ENCODE results near the gene ATG101. TPM values are rescaled to one million over a fixed set of nuclear protein-coding genes. Genes with fewer than 3 reads are reported as not detected.
A peak's percentile ranks its signal among the peaks of the same experiment; 100 is the strongest.

ATG101 gene
- total RNA-seq, 4 donors from 2014 or later, result 33.6 to 65.5 (median 52.6) TPM

DNA sequence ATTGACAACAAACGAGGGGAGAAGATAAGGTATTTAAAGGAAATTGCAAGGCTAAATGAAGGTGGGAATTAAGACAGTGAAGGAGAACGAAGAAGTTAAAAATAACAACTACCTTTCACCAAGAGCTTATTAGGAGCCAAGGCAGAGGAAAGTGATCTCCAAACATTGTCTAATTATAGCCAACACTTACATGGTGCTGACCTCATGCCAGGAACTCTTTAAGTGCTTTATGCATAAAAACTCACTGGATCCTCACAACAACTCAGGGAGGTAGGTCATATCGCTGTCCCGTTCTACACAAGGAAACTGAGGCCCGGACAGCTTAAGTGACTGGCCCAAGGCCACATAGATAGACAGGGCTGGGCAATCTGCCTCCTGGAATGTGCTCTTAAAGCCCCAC is 43.5 kb upstream of the ATG101 start:
- no peak for ATAC-seq (ENCODE audit: low FRiP score)

DNA sequence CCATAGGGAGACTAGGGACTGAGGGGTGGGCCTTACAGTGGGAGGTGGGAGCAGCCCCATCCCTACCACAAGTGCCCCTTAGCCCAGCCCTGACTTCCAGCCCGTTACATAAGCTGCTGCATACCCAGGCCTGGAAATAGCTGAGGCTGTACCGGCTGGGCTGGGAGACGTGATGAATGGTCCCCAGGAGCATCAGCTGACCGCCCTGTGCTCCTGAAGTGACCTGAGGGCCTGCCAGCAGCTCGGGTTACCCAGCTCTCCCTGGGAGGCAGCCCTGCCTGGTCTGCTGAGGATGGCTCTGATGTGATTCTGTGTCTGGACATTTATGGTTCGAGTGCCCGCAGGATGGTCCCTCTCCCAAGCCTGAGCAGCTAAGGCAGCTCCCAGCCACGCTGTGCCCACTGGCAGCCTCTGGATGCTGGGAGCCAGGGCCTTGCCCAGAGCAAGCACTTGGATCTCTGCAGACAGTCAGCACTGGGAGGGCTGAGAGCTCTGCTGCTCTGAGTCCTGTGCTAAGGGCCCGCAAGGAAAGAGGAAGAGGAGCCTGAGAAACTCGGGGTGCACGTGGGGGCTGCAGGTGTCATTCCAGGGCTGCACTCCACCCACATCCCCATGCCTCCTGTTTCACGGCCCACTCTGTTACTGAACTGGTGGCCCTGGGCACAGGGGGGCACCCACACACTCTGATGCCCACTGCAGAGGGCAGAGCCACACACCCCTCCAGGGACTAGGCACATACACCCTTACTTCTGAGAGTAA is 42.5 kb upstream of the ATG101 start:
- DNase-seq (ENCODE audit: low spot score), result no peak
- no peak for ATAC-seq (ENCODE audit: low FRiP score)
- TF ChIP-seq, protein P1, sequence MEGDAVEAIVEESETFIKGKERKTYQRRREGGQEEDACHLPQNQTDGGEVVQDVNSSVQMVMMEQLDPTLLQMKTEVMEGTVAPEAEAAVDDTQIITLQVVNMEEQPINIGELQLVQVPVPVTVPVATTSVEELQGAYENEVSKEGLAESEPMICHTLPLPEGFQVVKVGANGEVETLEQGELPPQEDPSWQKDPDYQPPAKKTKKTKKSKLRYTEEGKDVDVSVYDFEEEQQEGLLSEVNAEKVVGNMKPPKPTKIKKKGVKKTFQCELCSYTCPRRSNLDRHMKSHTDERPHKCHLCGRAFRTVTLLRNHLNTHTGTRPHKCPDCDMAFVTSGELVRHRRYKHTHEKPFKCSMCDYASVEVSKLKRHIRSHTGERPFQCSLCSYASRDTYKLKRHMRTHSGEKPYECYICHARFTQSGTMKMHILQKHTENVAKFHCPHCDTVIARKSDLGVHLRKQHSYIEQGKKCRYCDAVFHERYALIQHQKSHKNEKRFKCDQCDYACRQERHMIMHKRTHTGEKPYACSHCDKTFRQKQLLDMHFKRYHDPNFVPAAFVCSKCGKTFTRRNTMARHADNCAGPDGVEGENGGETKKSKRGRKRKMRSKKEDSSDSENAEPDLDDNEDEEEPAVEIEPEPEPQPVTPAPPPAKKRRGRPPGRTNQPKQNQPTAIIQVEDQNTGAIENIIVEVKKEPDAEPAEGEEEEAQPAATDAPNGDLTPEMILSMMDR (IDR thresholded peaks at IDR 0.05), result no peak

More for the DNA sequence above, 43.5 kb upstream of the ATG101 start:
- DNase-seq (ENCODE audit: low spot score), result no peak
- TF ChIP-seq, protein P1 (IDR thresholded peaks at IDR 0.05), result no peak

DNA sequence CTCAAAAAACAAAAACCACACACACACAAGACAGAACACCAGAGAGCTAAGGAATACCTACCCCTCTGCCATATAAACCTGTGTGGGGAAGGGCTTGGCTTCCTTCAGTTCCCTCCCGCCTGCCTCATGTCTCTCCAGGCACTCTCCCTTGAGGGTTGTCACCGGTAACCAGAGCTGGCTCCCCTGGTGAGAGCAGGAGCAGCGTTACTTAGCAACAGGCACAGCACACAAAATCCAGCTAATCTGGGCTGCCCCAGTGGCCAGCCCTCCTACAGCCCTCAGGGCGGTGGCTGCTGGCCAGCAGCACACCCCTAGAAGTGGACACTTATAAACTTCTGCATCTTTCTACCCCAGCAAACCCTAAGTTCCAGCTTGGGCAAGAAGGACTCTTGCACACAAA is 40.1 kb upstream of the ATG101 start:
- TF ChIP-seq, protein P1 (IDR thresholded peaks at IDR 0.05), result no peak
- DNase-seq (ENCODE audit: low spot score), result no peak
- no peak for ATAC-seq (ENCODE audit: low FRiP score)

DNA sequence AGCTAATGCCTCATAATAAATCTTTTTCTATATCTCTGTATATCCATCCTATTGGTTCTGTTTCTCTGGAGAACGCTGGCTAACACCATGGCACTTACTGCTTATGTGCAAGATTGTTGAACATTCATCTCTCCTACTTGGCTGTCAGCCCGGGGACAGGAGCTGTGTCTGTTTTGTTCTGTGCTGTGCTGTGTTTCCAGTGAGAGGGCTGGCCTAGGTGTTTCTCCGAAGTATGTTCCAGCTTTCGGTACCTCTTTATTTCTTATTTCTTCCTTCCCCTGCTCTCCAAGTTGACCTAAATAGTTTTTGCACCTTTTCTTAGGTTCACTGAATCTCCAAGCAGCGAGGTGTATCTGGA is 37.4 kb upstream of the ATG101 start:
- ATAC-seq (ENCODE audit: low FRiP score), result peak; percentile 43
- DNase-seq (ENCODE audit: low spot score), result peak; percentile 55
- TF ChIP-seq, protein P1 (IDR thresholded peaks at IDR 0.05), result no peak

DNA sequence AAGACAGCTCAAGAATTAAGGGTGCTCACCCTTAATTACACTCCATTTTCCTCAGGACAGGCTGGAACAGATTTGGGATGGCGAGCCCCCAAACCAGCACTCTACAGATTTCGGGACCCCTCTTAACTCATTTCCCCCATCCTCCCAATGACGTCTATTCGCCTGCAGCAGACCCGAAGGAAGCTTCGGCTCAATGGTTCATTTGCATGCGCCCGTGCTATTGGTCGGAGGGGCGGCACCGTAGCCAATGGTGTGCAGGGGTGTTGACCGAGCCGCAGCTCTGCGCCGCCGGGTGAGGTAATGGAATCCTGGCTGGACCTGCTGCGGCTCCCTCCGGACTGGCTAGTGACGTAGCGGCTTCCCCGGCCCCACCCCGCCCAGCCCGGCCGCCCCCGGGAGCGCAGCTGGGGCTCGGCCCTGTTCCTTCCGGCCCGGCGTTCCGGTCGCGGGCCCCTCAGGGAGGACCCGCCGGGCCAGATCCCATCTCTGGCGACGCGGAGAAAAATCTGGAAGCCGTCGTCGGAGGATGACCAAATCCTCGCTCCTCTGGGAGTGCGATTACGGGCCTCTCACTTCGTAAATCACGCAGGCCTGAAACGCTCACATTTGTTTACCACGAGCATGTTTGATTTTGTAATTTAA is 36.9 kb upstream of the ATG101 start:
- TF ChIP-seq, protein P1 (IDR thresholded peaks at IDR 0.05), result no peak
- peak; percentile 97 for ATAC-seq (ENCODE audit: low FRiP score)
- peak; percentile 80 for DNase-seq (ENCODE audit: low spot score)

DNA sequence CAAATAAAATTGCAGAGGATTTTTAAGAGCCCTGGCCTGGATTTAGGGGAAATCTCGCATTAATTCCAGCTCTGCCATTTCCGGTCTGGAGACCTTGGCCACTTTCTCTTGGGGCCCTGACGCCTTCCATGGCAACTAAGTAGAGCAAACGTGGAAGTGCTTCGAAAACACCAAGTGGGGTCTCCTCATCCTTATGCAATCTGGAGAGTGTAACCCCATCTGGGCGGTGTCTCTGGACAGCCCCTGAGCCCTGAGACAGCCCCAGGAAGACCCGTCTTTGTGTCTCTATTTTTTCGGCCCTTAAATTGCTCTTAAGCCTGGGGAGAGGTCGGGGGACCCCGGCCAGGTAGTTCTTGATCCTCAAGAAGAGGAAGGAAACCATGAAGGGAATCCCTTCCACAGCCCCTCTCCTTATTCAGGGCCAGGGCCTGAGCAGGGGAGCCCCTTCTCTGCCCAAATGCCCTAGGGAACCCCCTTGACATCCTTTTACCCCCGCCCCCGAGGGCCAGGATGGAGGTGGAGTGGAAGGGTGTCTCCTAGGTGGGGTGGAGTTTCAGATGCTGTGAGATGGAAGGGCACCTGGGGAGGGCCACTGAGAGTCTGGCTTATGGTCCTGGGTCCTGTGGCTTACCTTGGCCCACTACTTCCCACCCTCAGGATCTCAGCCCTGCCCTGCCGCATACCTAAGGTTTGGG is 36.2 kb upstream of the ATG101 start:
- ATAC-seq (ENCODE audit: low FRiP score) (no peak), DNase-seq (ENCODE audit: low spot score) (no peak)
- TF ChIP-seq, protein P1 (IDR thresholded peaks at IDR 0.05), result no peak
